ENCODE data around the gene FNDC1. TPM values are rescaled to one million over a fixed set of nuclear protein-coding genes. Genes with fewer than 3 reads are reported as not detected.
"Not testable (repeated sequence)": the region's sequence is repeated elsewhere in the genome, so short reads cannot be mapped to it uniquely, and the experiment has no call there.

FNDC1 gene
- 0.55 and 0.64 TPM in 2 replicates for total RNA-seq
- long read RNA-seq, result 0 reads

GRCh38 chr6:159169193-159169555 is at the start of gene FNDC1:
Gene FNDC1, plus strand, starts transcription at chr6:159169400. Its CDS starts 197 bp downstream, at chr6:159169597.
- peak within 1 kb of the TSS; percentile 70 for H3K4me3 Mint-ChIP-seq (ENCODE audit: unreplicated experiment)
- no peaks in the 10 kb centered on the region for H3K9me3 Mint-ChIP-seq (ENCODE audit: unreplicated experiment)
- TF ChIP-seq CTCF (IDR thresholded peaks at IDR 0.05), result peak; percentile 27
- peaks cover 2% of the 10 kb centered on the region for H3K36me3 Mint-ChIP-seq (ENCODE audit: unreplicated experiment)
- H3K4me1 Mint-ChIP-seq (ENCODE audit: unreplicated experiment), result peaks cover 31% of the 10 kb centered on the region
- H3K27ac Mint-ChIP-seq (ENCODE audit: unreplicated experiment), result peak within 1 kb of the TSS; percentile 56
- no peak for DNase-seq (ENCODE audit: extremely low spot score, unreplicated experiment)
- H3K27me3 Mint-ChIP-seq (ENCODE audit: unreplicated experiment), result peaks cover 84% of the 10 kb centered on the region

GRCh38 chr6:159119791-159120190 is 49.4 kb upstream of the FNDC1 start:
- no peak for TF ChIP-seq CTCF (IDR thresholded peaks at IDR 0.05)
- Mint-ChIP-seq H3K36me3 (ENCODE audit: unreplicated experiment) (no peaks in the 10 kb centered on the region), H3K27ac (ENCODE audit: unreplicated experiment) (no peak overlapping the region), H3K4me3 (ENCODE audit: unreplicated experiment) (no peak overlapping the region), H3K27me3 (ENCODE audit: unreplicated experiment) (peaks cover 33% of the 10 kb centered on the region), H3K4me1 (ENCODE audit: unreplicated experiment) (no peaks in the 10 kb centered on the region), H3K9me3 (ENCODE audit: unreplicated experiment) (no peaks in the 10 kb centered on the region)
- DNase-seq (ENCODE audit: extremely low spot score, unreplicated experiment), result no peak

GRCh38 chr6:159121486-159121885 is 47.7 kb upstream of the FNDC1 start:
- Mint-ChIP-seq H3K36me3 (ENCODE audit: unreplicated experiment) (no peaks in the 10 kb centered on the region), H3K27ac (ENCODE audit: unreplicated experiment) (no peak overlapping the region), H3K4me3 (ENCODE audit: unreplicated experiment) (no peak overlapping the region), H3K27me3 (ENCODE audit: unreplicated experiment) (peaks cover 39% of the 10 kb centered on the region), H3K4me1 (ENCODE audit: unreplicated experiment) (no peaks in the 10 kb centered on the region), H3K9me3 (ENCODE audit: unreplicated experiment) (no peaks in the 10 kb centered on the region)
- no peak for TF ChIP-seq CTCF (IDR thresholded peaks at IDR 0.05)
- DNase-seq (ENCODE audit: extremely low spot score, unreplicated experiment), result no peak

- Mint-ChIP-seq H3K4me1 (ENCODE audit: unreplicated experiment) (no peaks in the 10 kb centered on the region), H3K4me3 (ENCODE audit: unreplicated experiment) (no peak overlapping the region)
- no peak for TF ChIP-seq CTCF (IDR thresholded peaks at IDR 0.05)
Observed at GRCh38 chr6:159122453-159122852, 46.7 kb upstream of the FNDC1 start.

GRCh38 chr6:159123831-159124230 is 45.4 kb upstream of the FNDC1 start:
- not testable (repeated sequence) for H3K36me3 Mint-ChIP-seq (ENCODE audit: unreplicated experiment); H3K27ac Mint-ChIP-seq (ENCODE audit: unreplicated experiment); H3K9me3 Mint-ChIP-seq (ENCODE audit: unreplicated experiment); H3K4me1 Mint-ChIP-seq (ENCODE audit: unreplicated experiment); H3K4me3 Mint-ChIP-seq (ENCODE audit: unreplicated experiment); DNase-seq (ENCODE audit: extremely low spot score, unreplicated experiment)
- H3K27me3 Mint-ChIP-seq (ENCODE audit: unreplicated experiment), result peaks cover 38% of the 10 kb centered on the region

More at GRCh38 chr6:159122453-159122852, 46.7 kb upstream of the FNDC1 start:
- Mint-ChIP-seq H3K27me3 (ENCODE audit: unreplicated experiment) (peaks cover 42% of the 10 kb centered on the region), H3K36me3 (ENCODE audit: unreplicated experiment) (no peaks in the 10 kb centered on the region), H3K9me3 (ENCODE audit: unreplicated experiment) (no peaks in the 10 kb centered on the region), H3K27ac (ENCODE audit: unreplicated experiment) (no peak overlapping the region)
- DNase-seq (ENCODE audit: extremely low spot score, unreplicated experiment), result no peak

Data from osteocyte (in vitro differentiated cells).